NCI-H2227 (cell line): ENCODE measurements around the gene VWC2.

Source experiments
- DNase-seq: peaks from one replicate; lab custom pipeline; 2025; ENCODE audit not compliant: unreplicated experiment; lab: John Stamatoyannopoulos, UW

VWC2 gene

GRCh38 chr7:49773218-49773935 lies at the start of gene VWC2:
Gene VWC2, plus strand, starts transcription at chr7:49773638. Its CDS starts 1,798 bp downstream, at chr7:49775436.
- DNase-seq = no peak

GRCh38 chr7:49724071-49724470 lies 49.4 kb upstream of the VWC2 start:
- no peak for DNase-seq

GRCh38 chr7:49731836-49732235 lies 41.6 kb upstream of the VWC2 start:
- DNase-seq = no peak

- no peak for DNase-seq
Observed at GRCh38 chr7:49762666-49763065, 10.8 kb upstream of the VWC2 start.

- DNase-seq = no peak
Observed at GRCh38 chr7:49763791-49764190, 9.6 kb upstream of the VWC2 start.

GRCh38 chr7:49766966-49767365 lies 6.5 kb upstream of the VWC2 start:
- DNase-seq = no peak

- no peak for DNase-seq
Observed at GRCh38 chr7:49767719-49768118, 5.7 kb upstream of the VWC2 start.

- DNase-seq = no peak
Observed at GRCh38 chr7:49768254-49768653, 5.2 kb upstream of the VWC2 start.

- no peak for DNase-seq
Observed at GRCh38 chr7:49768835-49769234, 4.6 kb upstream of the VWC2 start.

- no peak for DNase-seq
Observed at GRCh38 chr7:49769285-49769857, 4.1 kb upstream of the VWC2 start.

- DNase-seq = no peak
Observed at GRCh38 chr7:49770838-49771237, 2.6 kb upstream of the VWC2 start.

GRCh38 chr7:49771427-49772176 lies 1.8 kb upstream of the VWC2 start:
- no peak for DNase-seq

GRCh38 chr7:49772916-49773217 lies 571 bp upstream of the VWC2 start:
- no peak for DNase-seq

- DNase-seq = no peak
Observed at GRCh38 chr7:49773936-49774458, 559 bp downstream of the VWC2 start.

GRCh38 chr7:49774459-49775064 lies 1.1 kb downstream of the VWC2 start:
- DNase-seq = no peak

- DNase-seq = no peak
Observed at GRCh38 chr7:49775065-49775948, 1.9 kb downstream of the VWC2 start.

GRCh38 chr7:49775949-49776443 lies 2.6 kb downstream of the VWC2 start:
- DNase-seq = no peak

- no peak for DNase-seq
Observed at GRCh38 chr7:49776994-49777393, 3.6 kb downstream of the VWC2 start.

- DNase-seq = no peak
Observed at GRCh38 chr7:49778731-49779270, 5.4 kb downstream of the VWC2 start.

GRCh38 chr7:49780953-49781352 lies 7.5 kb downstream of the VWC2 start:
- DNase-seq = no peak
